OCI-LY1 (cell line): ENCODE results near the gene CSK.

ENCODE experiments used
- EZH2 ChIP-seq: fragments of 200-600 bp; sonication (generic), shearing (Covaris generic); IDR thresholded peaks from 2 replicates; pipeline ENCODE4 v1.8.0; 2017; ENCODE audit warnings: borderline replicate concordance, mixed run types, mild to moderate bottlenecking, antibody characterized with exemption, low read length, moderate library complexity, mixed read lengths
- TF ChIP-seq, protein P1 (sequence below): fragments of 200-600 bp; sonication (generic), shearing (Covaris generic); IDR thresholded peaks from 2 replicates; pipeline ENCODE4 v1.5.1; 2017; ENCODE audit warnings: mild to moderate bottlenecking, antibody characterized with exemption, low read length, moderate library complexity, mixed read lengths

DNA sequence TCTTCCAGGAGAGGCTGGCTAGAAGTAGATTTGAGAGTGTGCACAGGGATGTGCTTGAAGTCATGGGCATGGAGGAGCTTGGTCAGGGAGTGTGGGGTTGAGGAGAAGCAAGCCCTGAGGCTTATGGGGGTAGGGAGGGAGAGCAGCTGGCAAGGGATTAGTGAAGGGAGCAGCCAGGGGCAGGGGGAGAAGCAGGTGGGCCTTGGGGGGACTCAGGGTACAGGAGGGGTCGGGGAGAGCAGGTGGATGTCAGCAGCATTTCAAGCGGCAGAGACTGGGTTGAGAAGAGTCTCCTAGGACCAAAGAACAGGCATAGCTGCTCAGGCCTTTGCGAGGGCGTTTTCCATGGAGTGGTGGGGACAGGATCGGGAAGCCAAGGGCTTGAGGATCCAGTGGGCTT lies 27.4 kb downstream of the CSK start:
- TF ChIP-seq, protein P1, sequence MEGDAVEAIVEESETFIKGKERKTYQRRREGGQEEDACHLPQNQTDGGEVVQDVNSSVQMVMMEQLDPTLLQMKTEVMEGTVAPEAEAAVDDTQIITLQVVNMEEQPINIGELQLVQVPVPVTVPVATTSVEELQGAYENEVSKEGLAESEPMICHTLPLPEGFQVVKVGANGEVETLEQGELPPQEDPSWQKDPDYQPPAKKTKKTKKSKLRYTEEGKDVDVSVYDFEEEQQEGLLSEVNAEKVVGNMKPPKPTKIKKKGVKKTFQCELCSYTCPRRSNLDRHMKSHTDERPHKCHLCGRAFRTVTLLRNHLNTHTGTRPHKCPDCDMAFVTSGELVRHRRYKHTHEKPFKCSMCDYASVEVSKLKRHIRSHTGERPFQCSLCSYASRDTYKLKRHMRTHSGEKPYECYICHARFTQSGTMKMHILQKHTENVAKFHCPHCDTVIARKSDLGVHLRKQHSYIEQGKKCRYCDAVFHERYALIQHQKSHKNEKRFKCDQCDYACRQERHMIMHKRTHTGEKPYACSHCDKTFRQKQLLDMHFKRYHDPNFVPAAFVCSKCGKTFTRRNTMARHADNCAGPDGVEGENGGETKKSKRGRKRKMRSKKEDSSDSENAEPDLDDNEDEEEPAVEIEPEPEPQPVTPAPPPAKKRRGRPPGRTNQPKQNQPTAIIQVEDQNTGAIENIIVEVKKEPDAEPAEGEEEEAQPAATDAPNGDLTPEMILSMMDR: no peak
- TF ChIP-seq EZH2: no peak
